Transverse colon (tissue), 4 donors: ENCODE data around the gene STXBP4. TPM values are rescaled to one million over a fixed set of nuclear protein-coding genes. Genes with fewer than 3 reads are reported as not detected.

ENCODE experiments used
- DNase-seq: peaks from one replicate; pipeline ENCODE4 v3.0.0-alpha.2; 2019
- H3K27ac ChIP-seq, 4 donors: fragments of 200-600 bp; sonication (generic); 2 replicates each; pipeline ENCODE4 v1.5.1; 2016 to 2018; ENCODE audit warnings: inconsistent platforms in 4 of 4
- H3K27me3 ChIP-seq: fragments of 200-600 bp; sonication (generic); 2 replicates; pipeline ENCODE4 v1.5.1; 2017; ENCODE audit warnings: inconsistent platforms
- H3K36me3 ChIP-seq, 4 donors: fragments of 200-600 bp; sonication (generic); 2 replicates each; pipeline ENCODE4 v1.5.1; 2017 to 2019; ENCODE audit warnings: inconsistent platforms in 4 of 4
- H3K4me1 ChIP-seq, 4 donors: fragments of 200-600 bp; sonication (generic); 2 replicates each; pipeline ENCODE4 v1.5.1; 2017 to 2020; ENCODE audit warnings: inconsistent platforms in 4 of 4
- H3K4me3 ChIP-seq, 4 donors: fragments of 200-600 bp; sonication (generic); 1 replicate in 1 of 4; 2 replicates in 3 of 4; pipeline versions ENCODE4 v1.5.1 to v1.6.1; 2017 to 2019; ENCODE audit warnings: inconsistent platforms in 4 of 4
- H3K9me3 ChIP-seq, 2 donors: fragments of 200-600 bp; sonication (generic); 2 replicates each; pipeline ENCODE4 v1.5.1; 2017 to 2019; ENCODE audit warnings: inconsistent platforms in 2 of 2
- CTCF ChIP-seq, 5 experiments: fragments of 200-600 bp in 3 of 5; fragments of 450-650 bp in 2 of 5; sonication (generic) in 3 of 5; IDR thresholded peaks; 1 replicate in 2 of 5; 2 replicates in 3 of 5; pipeline ENCODE4 v1.5.1; 2016 to 2017; ENCODE audit warnings: antibody characterized with exemption in 5 of 5, inconsistent platforms in 3 of 5, mild to moderate bottlenecking in 2 of 5, moderate library complexity in 1 of 5
- EP300 ChIP-seq: sonication (generic); formaldehyde crosslinking; IDR thresholded peaks from one replicate; pipeline ENCODE4 v1.6.1; 2017; ENCODE audit warnings: antibody characterized with exemption, low read depth
- POLR2A ChIP-seq: fragments of 450-650 bp; IDR thresholded peaks from one replicate; pipeline ENCODE4 v1.6.1; 2016; ENCODE audit warnings: antibody characterized with exemption, mild to moderate bottlenecking, moderate library complexity
- POLR2AphosphoS5 ChIP-seq, 3 donors: sonication (generic); formaldehyde crosslinking; IDR thresholded peaks; one replicate each; pipeline ENCODE4 v1.6.1; 2016; ENCODE audit warnings: antibody characterized with exemption in 3 of 3
- WGBS, 2 donors: methylation state at CpG; one replicate each; pipeline ENCODE4 v1.1.5; 2018; ENCODE audit warnings: low coverage in 1 of 2; 5-methylcytosine and 5-hydroxymethylcytosine counted together
- in situ Hi-C, 4 donors: fragments of 200-750 bp; cut with MboI; loops; one replicate each; pipeline versions ENCODE4 v1.15.0 to v1.15.1; 2017; ENCODE audit warnings: low sequenced_read_pairs in 3 of 4, low pct_ligation_motif_present in 1 of 4, low pct_unique_long_range_greater_than_20kb in 1 of 4
- intact Hi-C: fragments of 100-400 bp; cut with DNase I; formaldehyde crosslinking; loops from one replicate; pipeline ENCODE4 v1.15.1; 2023; ENCODE audit warnings: low total_unique reads
- total RNA-seq, 4 donors: library from RNA; depleted of rRNA; stranded (reverse); fragments of >200 nt; gene quantifications; one replicate each; pipeline ENCODE4 v1.1.0, GENCODE V29; 2016

The STXBP4 gene
- total RNA-seq, 4 donors from 2014 or later = 1.4 to 16.2 (median 4.4) TPM

GRCh38 chr17:54985476-54985875 is 16.9 kb downstream of the STXBP4 start:
- WGBS, 2 donors = 87 to 90% methylated on average over 1 of the region's 1 CpG

GRCh38 chr17:54990118-54990517 is 21.6 kb downstream of the STXBP4 start:
- H3K27ac ChIP-seq = no peak overlapping the region
- no peaks in the 10 kb centered on the region for H3K4me1 ChIP-seq
- DNase-seq = no peak
- no peaks in the 10 kb centered on the region for H3K27me3 ChIP-seq
- TF ChIP-seq POLR2A (no peak), EP300 (no peak), POLR2AphosphoS5 (IDR thresholded peaks at IDR 0.05) (no peak), CTCF (IDR thresholded peaks at IDR 0.05) (no peak)
- in situ Hi-C loops (loop anchor here in 3 of 4 donors (10.0 to 25.0 kb wide), 6 partner anchors 305 to 772 kb away; partner anchors contain the start of genes SMIM36 (in 3 of the 3) and PCTP (in 1 of the 3)), intact Hi-C loops (loop anchor here (5.0 kb wide), 1 partner anchor 357 kb away; no protein-coding TSS in a partner anchor)
- H3K36me3 ChIP-seq = peaks cover 0 to 5% (median 0%) of the 10 kb centered on the region in 4 donors
- no peaks in the 10 kb centered on the region for H3K9me3 ChIP-seq
- WGBS, 2 donors = 92% methylated on average over 3 of the region's 4 CpGs; no CpG with 5 or more reads in 1 of the 2 donors
- H3K4me3 ChIP-seq = no peak overlapping the region

More at GRCh38 chr17:54985476-54985875, 16.9 kb downstream of the STXBP4 start:
- TF ChIP-seq POLR2A (no peak), EP300 (no peak), CTCF (IDR thresholded peaks at IDR 0.05) (no peak), POLR2AphosphoS5 (IDR thresholded peaks at IDR 0.05) (no peak)
- DNase-seq = no peak
- in situ Hi-C loops (loop anchor here in 2 of 4 donors (25.0 kb wide), 2 partner anchors 527 to 777 kb away; partner anchors contain the start of genes SMIM36 (in 2 of the 2) and PCTP (in 1 of the 2)), intact Hi-C loops (no loop called here)
- Histone ChIP-seq H3K27me3 (no peaks in the 10 kb centered on the region), H3K9me3 (peaks cover 1 to 2% of the 10 kb centered on the region in 2 donors), H3K4me3 (no peak overlapping the region), H3K27ac (no peak overlapping the region), H3K36me3 (peaks cover 0 to 5% (median 0%) of the 10 kb centered on the region in 4 donors), H3K4me1 (no peaks in the 10 kb centered on the region)

GRCh38 chr17:54991567-54991966 is 23.0 kb downstream of the STXBP4 start:
- no peaks in the 10 kb centered on the region for H3K4me1 ChIP-seq
- peaks cover 0 to 5% (median 0%) of the 10 kb centered on the region in 4 donors for H3K36me3 ChIP-seq
- no peak for TF ChIP-seq CTCF (IDR thresholded peaks at IDR 0.05)
- no peak for TF ChIP-seq EP300
- TF ChIP-seq POLR2AphosphoS5 (IDR thresholded peaks at IDR 0.05) = no peak
- no peaks in the 10 kb centered on the region for H3K27me3 ChIP-seq
- intact Hi-C loops (loop anchor here (5.0 kb wide), 1 partner anchor 356 kb away; no protein-coding TSS in a partner anchor), in situ Hi-C loops (loop anchor here in 3 of 4 donors (10.0 to 25.0 kb wide), 6 partner anchors 303 to 771 kb away; partner anchors contain the start of genes SMIM36 (in 3 of the 3) and PCTP (in 1 of the 3))
- H3K4me3 ChIP-seq = no peak overlapping the region
- 2 to 94% methylated on average over 1 of the region's 1 CpG for WGBS, 2 donors
- no peak for DNase-seq
- no peak overlapping the region for H3K27ac ChIP-seq
- no peaks in the 10 kb centered on the region for H3K9me3 ChIP-seq

- TF ChIP-seq POLR2AphosphoS5 (IDR thresholded peaks at IDR 0.05) (no peak), EP300 (no peak), CTCF (IDR thresholded peaks at IDR 0.05) (peak; percentile 63 to 67 (median 64)), POLR2A (no peak)
- 83 to 92% methylated on average over 3 to 8 of the region's 8 CpGs for WGBS, 2 donors
- in situ Hi-C loops = loop anchor here in 3 of 4 donors (10.0 to 25.0 kb wide), 6 partner anchors 302 to 769 kb away; partner anchors contain the start of genes SMIM36 (in 3 of the 3) and PCTP (in 1 of the 3)
- H3K36me3 ChIP-seq = no peaks in the 10 kb centered on the region
- H3K4me3 ChIP-seq = no peak overlapping the region
- H3K27me3 ChIP-seq = no peaks in the 10 kb centered on the region
- no peaks in the 10 kb centered on the region for H3K9me3 ChIP-seq
- H3K4me1 ChIP-seq = no peaks in the 10 kb centered on the region
- H3K27ac ChIP-seq = no peak overlapping the region
- intact Hi-C loops = loop anchor here (5.0 kb wide), 1 partner anchor 354 kb away; no protein-coding TSS in a partner anchor
- DNase-seq = no peak
Measured at GRCh38 chr17:54992797-54993639, 24.5 kb downstream of the STXBP4 start.
